K562 (cell line): ENCODE results near the gene PIK3R6.

ENCODE experiments used
- ARID1B ChIP-seq: fragments of 450-650 bp; IDR thresholded peaks from 2 replicates; pipeline ENCODE4 v1.6.1; 2016; ENCODE audit warnings: antibody characterized with exemption, mild to moderate bottlenecking, inconsistent platforms
- GATAD2B ChIP-seq: fragments of 450-650 bp; IDR thresholded peaks from 2 replicates; pipeline ENCODE4 v1.6.1; 2017; ENCODE audit warnings: mild to moderate bottlenecking, borderline replicate concordance
- IRF2 ChIP-seq: sonication (generic); formaldehyde crosslinking; IDR thresholded peaks from 2 replicates; pipeline ENCODE4 v1.8.1; 2022; ENCODE audit warnings: mild to moderate bottlenecking, missing genetic modification reagents
- KDM4B ChIP-seq, 2 experiments: fragments of 450-650 bp in 1 of 2; sonication (generic) in 1 of 2; IDR thresholded peaks; 2 replicates each; pipeline ENCODE4 v1.6.1; 2016 to 2017; ENCODE audit warnings: borderline replicate concordance in 2 of 2, antibody characterized with exemption in 1 of 2, low read depth in 1 of 2, mild to moderate bottlenecking in 1 of 2
- SMAD2 ChIP-seq: fragments of 150-350 bp; IDR thresholded peaks from 2 replicates; pipeline ENCODE4 v1.6.1; 2014; ENCODE audit warnings: low read depth, mild to moderate bottlenecking, low read length
- TCF7 ChIP-seq: sonication (generic); IDR thresholded peaks from 2 replicates; pipeline ENCODE4 v1.6.1; 2016; ENCODE audit warnings: antibody characterized with exemption, borderline replicate concordance
- ZNF217 ChIP-seq: sonication (generic); formaldehyde crosslinking; IDR thresholded peaks from 2 replicates; pipeline ENCODE4 v1.8.0; 2022; ENCODE audit warnings: mild to moderate bottlenecking, missing genetic modification reagents
- ZNF282 ChIP-seq: sonication (generic); formaldehyde crosslinking; IDR thresholded peaks from 2 replicates; pipeline ENCODE4 v1.8.1; 2023; ENCODE audit warnings: missing genetic modification reagents
- ZNF785 ChIP-seq: fragments of 250-450 bp; sonication (Bioruptor Pico); IDR thresholded peaks from 2 replicates; pipeline ENCODE4 v1.4.0; 2020; ENCODE audit warnings: mild to moderate bottlenecking

DNA sequence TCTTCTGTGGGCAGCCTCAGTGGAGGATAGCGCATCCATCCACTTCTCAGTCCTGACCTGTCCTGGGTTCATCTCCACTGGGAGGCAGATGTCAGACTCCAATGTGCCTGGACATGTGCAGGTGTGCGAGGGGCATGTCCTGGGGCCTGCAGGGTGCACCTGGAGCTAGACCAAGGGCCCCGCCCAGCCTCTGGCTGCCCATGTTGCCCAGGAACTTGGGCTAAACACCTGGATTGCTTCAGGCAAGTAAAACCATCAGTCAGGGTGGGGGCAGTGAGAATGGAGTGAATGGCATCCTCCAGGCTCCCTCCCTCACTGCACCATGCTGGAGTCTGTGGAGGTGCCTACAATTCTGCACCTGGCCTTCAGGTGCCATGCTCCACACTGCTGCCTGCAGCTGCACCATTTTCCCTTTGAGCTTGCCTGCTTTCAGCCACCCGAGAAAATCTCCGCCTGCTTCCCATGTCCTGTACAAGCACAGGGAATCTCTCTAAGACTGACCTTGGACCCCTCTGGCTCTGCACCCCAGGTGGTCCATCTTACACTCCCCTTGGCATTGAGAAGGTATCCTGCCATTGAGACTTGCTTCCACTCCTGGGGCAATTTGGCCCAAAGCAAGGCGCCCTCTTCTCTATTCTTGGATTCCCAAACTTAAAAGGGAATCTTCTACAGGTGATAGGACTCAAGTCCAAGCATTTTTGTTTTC lies 66.2 kb downstream of the PIK3R6 start:
- TF ChIP-seq KDM4B (IDR thresholded peaks at IDR 0.05; ENCODE audit: borderline replicate concordance in 2 of 2, low read depth in 1 of 2) (no peak), ARID1B (no peak), TCF7 (no peak), GATAD2B (no peak), ZNF217 (no peak), IRF2 (CRISPR knock-in tag) (no peak), ZNF282 (CRISPR knock-in tag) (no peak), ZNF785 (no peak), SMAD2 (no peak)
